BLaER1 treated with 17β-estradiol and CSF1 and Interleukin-3, amounts not matched to agents 10 nM and 100 nM (cell line): ENCODE results near the gene ZSCAN5C.
"Not testable (repeated sequence)": the region's sequence is repeated elsewhere in the genome, so short reads cannot be mapped to it uniquely, and the experiment has no call there.

Experiments used
- H3K27ac ChIP-seq, 11 experiments: shearing (Covaris generic); formaldehyde crosslinking; 2 replicates each; pipeline ENCODE4 v1.8.1; 2022
- H3K27me3 ChIP-seq, 11 experiments: shearing (Covaris generic); formaldehyde crosslinking; 2 replicates each; pipeline ENCODE4 v1.8.1; 2022
- H3K36me3 ChIP-seq, 11 experiments: shearing (Covaris generic); formaldehyde crosslinking; 2 replicates each; pipeline ENCODE4 v1.8.1; 2022
- H3K4me1 ChIP-seq, 10 experiments: shearing (Covaris generic); formaldehyde crosslinking; 2 replicates each; pipeline ENCODE4 v1.8.1; 2022
- H3K4me2 ChIP-seq, 11 experiments: shearing (Covaris generic); formaldehyde crosslinking; 2 replicates each; pipeline ENCODE4 v1.8.1; 2022
- H3K4me3 ChIP-seq, 10 experiments: shearing (Covaris generic); formaldehyde crosslinking; 2 replicates each; pipeline ENCODE4 v1.8.1; 2022
- H3K9ac ChIP-seq, 11 experiments: shearing (Covaris generic); formaldehyde crosslinking; 2 replicates each; pipeline ENCODE4 v1.8.1; 2022
- H3K9me3 ChIP-seq, 11 experiments: shearing (Covaris generic); formaldehyde crosslinking; replicated peaks in 1 of 11; 2 replicates each; pipeline ENCODE4 v1.8.1; 2022
- H4K20me1 ChIP-seq, 11 experiments: shearing (Covaris generic); formaldehyde crosslinking; 2 replicates each; pipeline ENCODE4 v1.8.1; 2022
- Cebpa-rat ChIP-seq, 11 experiments: shearing (Covaris generic); IDR thresholded peaks; 2 replicates each; pipeline ENCODE4 v1.8.1; 2022

The ZSCAN5C gene

GRCh38 chr19:56176881-56177280, 25.2 kb upstream of the ZSCAN5C start:
- Histone ChIP-seq H3K4me3 (no peak overlapping the region), H3K4me2 (peak overlapping the region in 5 of 11 experiments; percentile 8 to 34 (median 31); a peak in 3 of 22 replicates), H3K36me3 (no peaks in the 10 kb centered on the region), H3K27me3 (no peaks in the 10 kb centered on the region), H3K9ac (no peak overlapping the region), H3K4me1 (peaks cover 0 to 25% (median 16%) of the 10 kb centered on the region in 10 experiments; a peak in 13 of 20 replicates), H3K9me3 (no peaks in the 10 kb centered on the region), H3K27ac (no peak overlapping the region), H4K20me1 (no peaks in the 10 kb centered on the region)
- TF ChIP-seq Cebpa-rat (IDR thresholded peaks at IDR 0.05) = no peak

- Histone ChIP-seq H3K27me3 (no peaks in the 10 kb centered on the region), H3K36me3 (no peaks in the 10 kb centered on the region), H3K4me1 (peaks cover 0 to 23% (median 16%) of the 10 kb centered on the region in 10 experiments; a peak in 13 of 20 replicates), H3K9me3 (no peaks in the 10 kb centered on the region), H3K4me3 (no peak overlapping the region), H3K27ac (no peak overlapping the region), H4K20me1 (no peaks in the 10 kb centered on the region), H3K9ac (no peak overlapping the region), H3K4me2 (no peak overlapping the region)
- TF ChIP-seq Cebpa-rat (IDR thresholded peaks at IDR 0.05) = no peak
Observed at GRCh38 chr19:56177564-56178243, 24.4 kb upstream of the ZSCAN5C start.

- Histone ChIP-seq H3K4me1 (peaks cover 0 to 8% (median 6%) of the 10 kb centered on the region in 10 experiments; a peak in 9 of 20 replicates), H4K20me1 (no peaks in the 10 kb centered on the region), H3K27me3 (no peaks in the 10 kb centered on the region), H3K4me3 (no peak overlapping the region), H3K4me2 (no peak overlapping the region), H3K9ac (no peak overlapping the region), H3K27ac (no peak overlapping the region), H3K36me3 (no peaks in the 10 kb centered on the region), H3K9me3 (no peaks in the 10 kb centered on the region)
- TF ChIP-seq Cebpa-rat (IDR thresholded peaks at IDR 0.05) = no peak
Observed at GRCh38 chr19:56189785-56190184, 12.3 kb upstream of the ZSCAN5C start.

- TF ChIP-seq Cebpa-rat (IDR thresholded peaks at IDR 0.05) = no peak
Observed at GRCh38 chr19:56191115-56191514, 11.0 kb upstream of the ZSCAN5C start.

GRCh38 chr19:56191711-56192110, 10.4 kb upstream of the ZSCAN5C start:
- no peaks in the 10 kb centered on the region for H3K36me3 ChIP-seq
- no peak for TF ChIP-seq Cebpa-rat (IDR thresholded peaks at IDR 0.05)
- H3K4me2 ChIP-seq = no peak overlapping the region
- no peak overlapping the region for H3K4me3 ChIP-seq
- no peaks in the 10 kb centered on the region for H4K20me1 ChIP-seq
- no peaks in the 10 kb centered on the region for H3K4me1 ChIP-seq
- H3K9ac ChIP-seq = no peak overlapping the region
- no peaks in the 10 kb centered on the region for H3K9me3 ChIP-seq
- H3K27ac ChIP-seq = no peak overlapping the region
- no peaks in the 10 kb centered on the region for H3K27me3 ChIP-seq

More at GRCh38 chr19:56191115-56191514, 11.0 kb upstream of the ZSCAN5C start:
- Histone ChIP-seq H3K4me3 (no peak overlapping the region), H3K27me3 (no peaks in the 10 kb centered on the region), H3K4me1 (peaks cover 0 to 1% (median under 1%) of the 10 kb centered on the region in 10 experiments; a peak in 4 of 20 replicates), H3K9me3 (no peaks in the 10 kb centered on the region), H3K9ac (no peak overlapping the region), H3K4me2 (no peak overlapping the region), H4K20me1 (no peaks in the 10 kb centered on the region), H3K36me3 (no peaks in the 10 kb centered on the region), H3K27ac (no peak overlapping the region)

GRCh38 chr19:56193981-56194640, 8.0 kb upstream of the ZSCAN5C start:
- Histone ChIP-seq H3K36me3 (no peaks in the 10 kb centered on the region), H3K27ac (no peak overlapping the region), H3K4me1 (no peaks in the 10 kb centered on the region), H3K4me3 (no peak overlapping the region), H3K4me2 (no peak overlapping the region), H4K20me1 (no peaks in the 10 kb centered on the region), H3K9me3 (no peaks in the 10 kb centered on the region), H3K27me3 (no peaks in the 10 kb centered on the region), H3K9ac (no peak overlapping the region)
- no peak for TF ChIP-seq Cebpa-rat (IDR thresholded peaks at IDR 0.05)

- H3K27ac ChIP-seq, H3K4me3 ChIP-seq, H4K20me1 ChIP-seq, H3K4me1 ChIP-seq, H3K9me3 ChIP-seq, H3K9ac ChIP-seq, H3K4me2 ChIP-seq, H3K36me3 ChIP-seq, H3K27me3 ChIP-seq: not testable (repeated sequence)
Observed at GRCh38 chr19:56197646-56198045, 4.4 kb upstream of the ZSCAN5C start, which contains the start of gene ZSCAN5B. Gene ZSCAN5B (minus strand): TSS chr19:56197783. CDS start chr19:56193052, 4,731 bp downstream.

- Histone ChIP-seq H3K4me1 (no peaks in the 10 kb centered on the region), H3K9ac (no peak overlapping the region), H3K27me3 (no peaks in the 10 kb centered on the region), H3K27ac (no peak overlapping the region), H3K9me3 (no peaks in the 10 kb centered on the region), H3K4me2 (no peak overlapping the region), H3K4me3 (no peak overlapping the region), H4K20me1 (no peaks in the 10 kb centered on the region), H3K36me3 (no peaks in the 10 kb centered on the region)
- no peak for TF ChIP-seq Cebpa-rat (IDR thresholded peaks at IDR 0.05)
Observed at GRCh38 chr19:56199687-56200086, 2.4 kb upstream of the ZSCAN5C start.

- H3K9me3 ChIP-seq, H3K36me3 ChIP-seq, H3K4me3 ChIP-seq, H3K9ac ChIP-seq, H3K4me1 ChIP-seq, H3K4me2 ChIP-seq, H3K27ac ChIP-seq, H4K20me1 ChIP-seq, H3K27me3 ChIP-seq: not testable (repeated sequence)
Observed at GRCh38 chr19:56207581-56207980, 5.5 kb downstream of the ZSCAN5C start.

GRCh38 chr19:56209091-56209490, 7.0 kb downstream of the ZSCAN5C start:
- no peak for TF ChIP-seq Cebpa-rat (IDR thresholded peaks at IDR 0.05)
- no peak overlapping the region for H3K4me2 ChIP-seq
- H4K20me1 ChIP-seq = no peaks in the 10 kb centered on the region
- H3K9ac ChIP-seq = no peak overlapping the region
- H3K27ac ChIP-seq = no peak overlapping the region
- H3K4me1 ChIP-seq = no peaks in the 10 kb centered on the region
- H3K36me3 ChIP-seq = no peaks in the 10 kb centered on the region
- H3K27me3 ChIP-seq = no peaks in the 10 kb centered on the region
- H3K9me3 ChIP-seq = no peaks in the 10 kb centered on the region
- no peak overlapping the region for H3K4me3 ChIP-seq

GRCh38 chr19:56210036-56210435, 8.0 kb downstream of the ZSCAN5C start:
- H4K20me1 ChIP-seq, H3K9ac ChIP-seq, H3K27me3 ChIP-seq: not testable (repeated sequence)

More at GRCh38 chr19:56210036-56210435, 8.0 kb downstream of the ZSCAN5C start:
- not testable (repeated sequence) for H3K27ac ChIP-seq, H3K4me2 ChIP-seq, H3K9me3 ChIP-seq, H3K36me3 ChIP-seq, H3K4me3 ChIP-seq, H3K4me1 ChIP-seq
